ENCODE data around the gene GTPBP6. TPM values are rescaled to one million over a fixed set of nuclear protein-coding genes. Genes with fewer than 3 reads are reported as not detected.

GTPBP6 gene
- total RNA-seq (2022; extraction: Qiagen RNA extraction; ENCODE audit: low read depth) = 27.1 to 59.5 TPM (median 54.6 TPM) in 5 replicates

GRCh38 chrX:318739-319578 lies at the start of gene GTPBP6:
TSS of gene GTPBP6 (minus strand) at chrX:318796. CDS start at chrX:318787, 9 bp downstream.

GRCh38 chrX:281166-281999 lies 37.2 kb downstream of the GTPBP6 start, which contains the start of gene PLCXD1:
TSS of gene PLCXD1 (plus strand) at chrX:281381. CDS start at chrX:284188, 2,807 bp downstream.

Other genes starting within 250 kb of the GTPBP6 start
- 19.0 to 34.6 TPM (median 31.3 TPM) in 5 replicates for gene PLCXD1, start 37.4 kb downstream of the GTPBP6 start, total RNA-seq (2022; extraction: Qiagen RNA extraction; ENCODE audit: low read depth)
- gene PPP2R3B, start 68.1 kb upstream of the GTPBP6 start, total RNA-seq (2022; extraction: Qiagen RNA extraction; ENCODE audit: low read depth) = 12.3 to 32.6 TPM (median 25.0 TPM) in 5 replicates

Measured in A549 treated with ZK216348 at 1 μM for 4 hours (cell line).